Frontal cortex (tissue), 4 donors: ENCODE data around the gene CLUH. TPM values are rescaled to one million over a fixed set of nuclear protein-coding genes. Genes with fewer than 3 reads are reported as not detected.
"Not testable (repeated sequence)": the region's sequence is repeated elsewhere in the genome, so short reads cannot be mapped to it uniquely, and the experiment has no call there.

Source experiments
- DNase-seq, 2 donors: peaks; one replicate each; pipeline ENCODE4 v3.0.0; 2012; ENCODE audit warnings: low spot score in 2 of 2
- FAIRE-seq: peaks from 2 replicates; lab custom pipeline; 2012; peaks lifted over from hg19 to GRCh38; lab: Jason Lieb, UNC
- total RNA-seq: library from RNA; depleted of rRNA; stranded (reverse); fragments of >200 nt; gene quantifications from one replicate; pipeline ENCODE4 v1.2.3, GENCODE V29; 2014
- donor health status: control.
- donor health status: control.
- donor health status: control.

The CLUH gene
- total RNA-seq, 1 donor from 2014 or later: 24.1 TPM

GRCh38 chr17:2690165-2691068 lies 21.1 kb downstream of the CLUH start:
- peak; percentile 25 to 40 for DNase-seq
- no peak for FAIRE-seq

GRCh38 chr17:2689411-2690164 lies 22.0 kb downstream of the CLUH start:
- FAIRE-seq: no peak

GRCh38 chr17:2688351-2689342 lies 22.9 kb downstream of the CLUH start:
- peak; percentile 13 to 20 for DNase-seq
- no peak for FAIRE-seq

More at GRCh38 chr17:2689411-2690164, 22.0 kb downstream of the CLUH start:
- peak in 1 of 2 donors; percentile 25 for DNase-seq

DNA sequence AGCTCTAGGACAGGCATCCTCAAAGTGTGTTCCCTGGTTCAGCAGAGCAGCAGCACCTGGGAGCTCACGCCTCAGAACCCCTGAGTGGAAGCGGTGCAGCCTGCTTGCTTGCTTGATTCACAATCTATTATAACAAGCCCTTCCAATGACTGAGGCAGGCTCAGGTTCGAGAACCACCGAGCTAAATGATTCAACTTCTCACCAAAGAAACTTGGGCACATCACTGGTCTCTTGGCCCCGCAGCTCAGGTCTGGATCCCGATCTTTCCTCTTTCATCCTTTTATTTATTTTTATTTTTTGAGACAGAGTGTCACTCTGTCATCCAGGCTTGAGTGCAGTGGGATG lies 24.5 kb downstream of the CLUH start:
- DNase-seq (no peak), FAIRE-seq (no peak)

GRCh38 chr17:2685696-2686095 lies 25.9 kb downstream of the CLUH start:
- no peak for FAIRE-seq

GRCh38 chr17:2684549-2684948 lies 27.0 kb downstream of the CLUH start:
- DNase-seq (no peak), FAIRE-seq (no peak)

More at GRCh38 chr17:2685696-2686095, 25.9 kb downstream of the CLUH start:
- DNase-seq: no peak

DNA sequence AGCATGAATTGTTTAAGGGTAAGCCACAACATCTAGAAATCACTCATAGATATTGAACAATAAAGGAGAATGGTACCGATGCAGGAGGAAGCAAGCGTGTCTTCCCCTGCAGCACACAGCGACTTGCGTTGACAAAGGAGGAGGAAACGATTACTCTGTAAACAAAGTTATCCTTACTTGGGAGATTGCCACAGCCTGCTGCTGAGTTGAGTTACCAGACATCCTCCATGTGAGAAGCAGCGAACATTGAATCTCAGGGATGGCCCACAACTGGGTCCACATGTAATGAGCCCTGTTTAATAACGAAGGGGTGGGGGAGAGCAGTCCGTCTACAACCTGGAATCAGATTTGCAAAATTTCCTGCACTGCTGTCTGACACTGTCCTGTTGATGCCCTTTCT lies 27.7 kb downstream of the CLUH start:
- FAIRE-seq (no peak), DNase-seq (no peak)

DNA sequence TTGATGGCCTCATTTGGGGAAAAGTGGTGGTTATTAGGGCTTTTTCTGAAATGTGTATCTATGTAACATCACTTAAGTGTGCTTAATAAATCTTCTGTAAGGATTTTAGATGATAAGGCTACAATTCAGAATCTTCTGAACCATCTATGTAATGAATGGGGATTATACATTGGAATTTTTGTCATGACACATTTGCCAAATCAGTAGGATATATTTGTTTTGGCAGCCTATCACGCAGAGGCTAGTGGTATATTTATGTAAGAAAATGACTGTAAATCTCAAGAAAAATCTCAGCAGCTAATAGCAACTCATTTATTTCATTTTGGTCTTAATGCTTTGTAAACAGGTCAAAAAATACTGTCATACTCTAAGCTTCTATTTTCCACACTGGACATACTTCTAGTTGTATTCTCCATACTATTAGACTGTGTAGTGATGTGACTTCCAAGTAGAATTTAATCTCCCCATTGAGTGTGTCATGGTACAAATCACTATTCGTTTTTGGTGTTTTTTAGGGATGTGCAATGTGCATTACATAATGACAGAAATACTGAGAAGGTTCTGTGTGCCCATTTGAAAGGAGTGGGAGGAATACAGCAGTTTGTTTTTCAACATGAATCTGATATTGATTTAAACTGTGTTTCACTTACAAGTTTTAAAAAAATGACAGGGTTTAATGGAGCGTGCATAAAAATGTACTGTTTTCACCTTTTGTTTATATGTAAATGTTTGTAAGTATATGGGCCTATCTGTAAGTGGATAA lies 29.2 kb downstream of the CLUH start:
- FAIRE-seq: no peak
- DNase-seq: no peak

GRCh38 chr17:2681650-2682049 lies 29.9 kb downstream of the CLUH start:
- DNase-seq: no peak
- no peak for FAIRE-seq

GRCh38 chr17:2680961-2681360 lies 30.6 kb downstream of the CLUH start:
- DNase-seq (no peak), FAIRE-seq (no peak)

- not testable (repeated sequence) for FAIRE-seq, DNase-seq
Observed at GRCh38 chr17:2679247-2679646, 32.3 kb downstream of the CLUH start.

DNA sequence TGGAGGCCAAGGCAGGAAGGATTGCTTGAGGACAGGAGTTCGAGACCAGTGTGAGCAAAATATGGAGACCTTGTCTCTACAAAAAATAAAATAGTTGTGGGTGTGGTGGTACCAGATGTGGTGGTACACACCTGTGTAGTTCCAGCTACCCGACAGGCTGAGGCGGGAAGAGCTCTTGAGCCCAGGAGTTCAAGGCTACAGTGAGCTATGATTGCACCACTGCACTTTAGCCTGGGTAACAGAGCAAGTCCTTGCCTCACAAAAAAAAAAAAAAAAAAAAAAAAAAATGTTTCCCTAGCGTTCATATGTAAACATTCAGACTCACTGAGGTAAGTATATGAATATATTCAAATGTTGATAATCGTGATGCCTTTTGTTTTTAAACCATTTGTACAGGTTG lies 39.5 kb downstream of the CLUH start:
- no peak for DNase-seq

GRCh38 chr17:2660410-2660809 lies 51.2 kb downstream of the CLUH start:
- FAIRE-seq, DNase-seq: not testable (repeated sequence)

More for the DNA sequence above, 39.5 kb downstream of the CLUH start:
- FAIRE-seq: no peak

GRCh38 chr17:2659337-2659736 lies 52.2 kb downstream of the CLUH start:
- FAIRE-seq, DNase-seq: not testable (repeated sequence)

- FAIRE-seq (no peak), DNase-seq (no peak)
Observed at GRCh38 chr17:2656283-2656682, 55.3 kb downstream of the CLUH start.

DNA sequence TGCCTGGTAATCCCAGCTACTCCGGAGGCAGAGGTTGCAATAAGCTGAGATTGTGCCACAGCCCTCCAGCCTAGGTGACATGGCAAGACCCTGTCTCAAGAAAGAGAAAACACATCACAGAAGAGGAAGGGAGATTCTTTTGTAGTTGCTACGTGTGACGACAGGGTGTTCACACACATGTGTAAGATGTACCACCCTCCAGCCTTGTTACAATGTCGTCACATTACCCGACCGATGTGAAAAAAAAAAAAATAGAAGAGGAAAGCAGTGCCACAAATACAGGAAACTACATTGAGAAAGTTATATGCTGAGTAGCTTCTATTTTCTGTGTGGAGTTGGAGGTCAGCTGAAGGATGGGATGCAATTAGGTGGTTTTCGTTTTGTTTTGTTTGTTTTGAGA lies 56.0 kb downstream of the CLUH start:
- DNase-seq (no peak), FAIRE-seq (no peak)

- FAIRE-seq, DNase-seq: not testable (repeated sequence)
Observed at GRCh38 chr17:2652911-2653310, 58.7 kb downstream of the CLUH start.

- DNase-seq: no peak
- no peak for FAIRE-seq
Observed at GRCh38 chr17:2649191-2649590, 62.4 kb downstream of the CLUH start.

DNA sequence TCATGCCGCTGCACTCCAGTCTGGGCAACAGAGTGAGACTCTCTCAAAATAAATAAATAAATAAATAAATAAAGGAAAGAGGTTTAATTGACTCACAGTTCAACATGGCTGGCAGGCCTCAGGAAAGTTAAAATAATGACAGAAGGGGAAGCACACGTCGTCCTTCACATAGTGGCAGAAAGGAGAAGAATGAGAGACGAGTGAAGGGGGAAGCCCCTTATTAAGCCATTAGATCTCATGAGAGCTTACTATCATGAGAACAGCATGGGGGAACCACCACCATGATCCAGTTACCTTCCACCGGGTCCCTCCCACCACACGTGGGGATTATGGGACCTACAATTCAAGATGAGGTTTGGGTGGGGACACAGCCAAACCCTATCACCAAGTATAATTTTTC lies 63.6 kb downstream of the CLUH start:
- FAIRE-seq: no peak
- no peak for DNase-seq
